HCT116 (cell line): Measurements from ENCODE around the gene GYPC. TPM values are rescaled to one million over a fixed set of nuclear protein-coding genes. Genes with fewer than 3 reads are reported as not detected.

Experiments used
- ATAC-seq: fragments of 200-7000 bp; cut with Tn5 transposase; 2 replicates; pipeline ENCODE4 v1.9.1; 2020; ENCODE audit warnings: mild to moderate bottlenecking, moderate library complexity
- BruUV-seq: library from RNA; stranded (reverse); fragments of 400-500 nt; replicated peaks from 2 replicates; lab custom pipeline; 2021; lab: Mats Ljungman, UMichigan
- CTCF ChIA-PET: fragments of 300-600 bp; sonication (Branson Sonifier 250); formaldehyde crosslinking; loops from one replicate; lab custom pipeline; 2021; ENCODE audit warnings: antibody characterized with exemption; lab: Charles Lee
- POLR2A ChIA-PET: fragments of 300-600, 350-600 bp; sonication (Branson Sonifier 250); formaldehyde crosslinking; loops from one replicate; lab custom pipeline; 2021; ENCODE audit warnings: antibody characterized with exemption; lab: Charles Lee
- RAD21 ChIA-PET, 2 experiments: fragments of 300-600 bp; sonication (Branson Sonifier 250); formaldehyde crosslinking; loops; one replicate each; lab custom pipeline; 2023; ENCODE audit warnings: low total read pairs in 2 of 2; ENCODE audit not compliant: uncharacterized antibody in 2 of 2, unreplicated experiment in 2 of 2, low non-redundant PET in 1 of 2; lab: Charles Lee
- DNase-seq: peaks from one replicate; pipeline ENCODE4 v3.0.0-alpha.2; 2010; ENCODE audit warnings: low read depth, low spot score
- H2AFZ ChIP-seq: fragments of 200-600 bp; shearing (Covaris generic), sonication (generic); 2 replicates; pipeline ENCODE4 v1.6.1; 2017; ENCODE audit warnings: low read depth, mixed run types, mixed read lengths, antibody characterized with exemption, low read length; ENCODE audit not compliant: poor library complexity, severe bottlenecking
- H3K27ac ChIP-seq: 2 replicates; pipeline ENCODE4 v1.5.1; 2012; ENCODE audit warnings: low read depth, low read length
- H3K27me3 ChIP-seq: fragments of 200-600 bp; sonication (generic); 2 replicates; pipeline ENCODE4 v1.6.1; 2016; ENCODE audit warnings: mixed run types, low read length, mixed read lengths; ENCODE audit not compliant: insufficient read depth
- H3K36me3 ChIP-seq, 2 experiments: fragments of 200-500 bp in 1 of 2; fragments of 200-600 bp in 1 of 2; sonication (Bioruptor generic) in 1 of 2; sonication (generic) in 1 of 2; 2 replicates each; pipeline versions ENCODE4 v1.5.1 to v1.6.1; 2014 to 2016; ENCODE audit warnings: low read length in 2 of 2, inconsistent platforms in 1 of 2, mixed read lengths in 1 of 2, mixed run types in 1 of 2; ENCODE audit not compliant: insufficient read depth in 2 of 2, control insufficient read depth in 1 of 2
- H3K4me1 ChIP-seq, 2 experiments: fragments of 200-600 bp in 1 of 2; sonication (generic) in 1 of 2; 2 replicates each; pipeline versions ENCODE4 v1.5.1 to v1.6.1; 2012 to 2017; ENCODE audit warnings: low read length in 2 of 2, inconsistent platforms in 1 of 2, mild to moderate bottlenecking in 1 of 2, mixed read lengths in 1 of 2, mixed run types in 1 of 2, moderate library complexity in 1 of 2; ENCODE audit not compliant: insufficient read depth in 2 of 2, control insufficient read depth in 1 of 2
- H3K4me2 ChIP-seq: fragments of 200-600 bp; sonication (generic); 2 replicates; pipeline ENCODE4 v1.6.1; 2017; ENCODE audit warnings: mixed run types, low read length, mixed read lengths
- H3K4me3 ChIP-seq, 2 experiments: fragments of 200-600 bp in 1 of 2; sonication (generic) in 1 of 2; replicated peaks in 1 of 2; 2 replicates each; pipeline ENCODE4 v1.5.1; 2011 to 2016; ENCODE audit warnings: low read length in 2 of 2, control low read depth in 1 of 2, low read depth in 1 of 2, mild to moderate bottlenecking in 1 of 2, mixed read lengths in 1 of 2, mixed run types in 1 of 2
- H3K79me2 ChIP-seq: fragments of 200-600 bp; sonication (generic); 2 replicates; pipeline ENCODE4 v1.6.1; 2017; ENCODE audit warnings: mild to moderate bottlenecking, mixed run types, low read length, moderate library complexity, mixed read lengths; ENCODE audit not compliant: insufficient read depth
- H3K9ac ChIP-seq: fragments of 200-600 bp; sonication (generic); 2 replicates; pipeline ENCODE4 v1.6.1; 2016; ENCODE audit warnings: low read length, mixed read lengths
- H3K9me2 ChIP-seq: fragments of 200-600 bp; sonication (generic), shearing (Covaris generic); 2 replicates; pipeline ENCODE4 v1.6.1; 2017; ENCODE audit warnings: mixed run types, mild to moderate bottlenecking, moderate library complexity; ENCODE audit not compliant: insufficient read depth
- H3K9me3 ChIP-seq, 2 experiments: fragments of 200-500 bp in 1 of 2; fragments of 200-600 bp in 1 of 2; sonication (Bioruptor generic) in 1 of 2; sonication (generic) in 1 of 2; 2 replicates each; pipeline ENCODE4 v1.6.1; 2014 to 2017; ENCODE audit warnings: low read length in 2 of 2, mixed read lengths in 2 of 2, inconsistent platforms in 1 of 2, low read depth in 1 of 2, mild to moderate bottlenecking in 1 of 2, mixed run types in 1 of 2, moderate library complexity in 1 of 2; ENCODE audit not compliant: control insufficient read depth in 1 of 2, insufficient read depth in 1 of 2
- H4K20me1 ChIP-seq: fragments of 200-600 bp; sonication (generic), shearing (Covaris generic); 2 replicates; pipeline ENCODE4 v1.6.1; 2017; ENCODE audit warnings: mixed run types, mild to moderate bottlenecking, moderate library complexity; ENCODE audit not compliant: insufficient read depth
- EZH2phosphoT487 ChIP-seq: fragments of 200-600 bp; IDR thresholded peaks from 2 replicates; pipeline ENCODE4 v1.6.1; 2018; ENCODE audit warnings: antibody characterized with exemption, borderline replicate concordance
- JUND ChIP-seq: IDR thresholded peaks from 2 replicates; pipeline ENCODE4 v1.6.1; 2012
- YY1 ChIP-seq: IDR thresholded peaks from 2 replicates; pipeline ENCODE4 v1.6.1; 2011; ENCODE audit warnings: low read length, low read depth, moderate library complexity, mild to moderate bottlenecking; ENCODE audit not compliant: insufficient replicate concordance; ENCODE audit errors: extremely low read depth
- intact Hi-C: fragments of 100-400 bp; cut with micrococcal nuclease; formaldehyde crosslinking; loops from 2 replicates; pipeline ENCODE4 v1.10.0; 2022
- total RNA-seq: library from RNA; stranded (reverse); gene quantifications from one replicate; pipeline ENCODE4 v1.2.1, GENCODE V29; 2021; ENCODE audit not compliant: unreplicated experiment
- TF ChIP-seq, protein P1 (sequence below): IDR thresholded peaks from 2 replicates; pipeline ENCODE4 v1.6.1; 2011; ENCODE audit warnings: mild to moderate bottlenecking, low read length, moderate library complexity; ENCODE audit not compliant: insufficient replicate concordance; ENCODE audit errors: extremely low read depth
- TF ChIP-seq, protein P2 (sequence below), 3 experiments: fragments of 200-600 bp in 1 of 3; sonication (generic) in 1 of 3; IDR thresholded peaks in 2 of 3; conservative IDR thresholded peaks in 1 of 3; 2 replicates each; pipeline ENCODE4 v1.5.1; 2012 to 2017; ENCODE audit warnings: low read depth in 2 of 3, low read length in 2 of 3, antibody characterized with exemption in 1 of 3, borderline replicate concordance in 1 of 3, control low read depth in 1 of 3, mild to moderate bottlenecking in 1 of 3, mixed read lengths in 1 of 3, mixed run types in 1 of 3, moderate library complexity in 1 of 3; ENCODE audit not compliant: insufficient read depth in 1 of 3
- TF ChIP-seq, protein P3 (sequence below): IDR thresholded peaks from 2 replicates; pipeline ENCODE4 v1.6.1; 2012

Gene GYPC
- total RNA-seq, 1 experiment from 2014 or later = 0.66 TPM

DNA sequence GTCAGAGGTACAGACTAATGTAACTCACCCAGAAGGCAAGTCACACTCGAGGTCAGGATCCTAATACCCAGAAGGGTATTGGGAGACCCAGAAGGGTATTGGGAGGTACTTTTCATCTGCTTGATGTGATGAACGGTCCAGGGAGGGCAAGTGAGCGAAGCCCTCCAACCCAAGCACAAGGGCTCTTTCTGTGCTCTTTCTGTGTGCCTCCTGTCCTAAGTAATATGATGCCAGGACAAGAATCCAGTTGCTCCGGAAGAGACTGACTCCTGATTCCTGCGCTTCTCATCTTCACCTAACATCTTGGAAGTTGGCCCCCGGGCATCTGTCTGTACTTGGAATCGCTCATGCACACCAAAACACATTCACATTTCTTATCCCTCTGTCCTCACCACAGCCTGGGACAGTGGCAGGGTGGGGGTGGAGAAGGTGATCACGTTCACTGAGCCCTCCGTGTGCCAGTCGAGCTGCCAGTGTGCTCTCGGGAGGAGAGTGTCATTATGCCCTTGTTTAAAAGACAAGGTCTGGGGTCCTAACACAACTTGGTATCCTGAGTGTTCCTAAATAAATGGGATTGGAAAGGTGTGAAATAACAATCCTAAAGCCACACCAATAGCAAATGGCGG, 17.1 kb downstream of the GYPC start:
- no TSS peak for BruUV-seq
- Histone ChIP-seq H3K27me3 (peaks cover 5% of the 10 kb centered on the region; the same call in 1 of the 2 replicates), H3K4me2 (no peak overlapping the region)

DNA sequence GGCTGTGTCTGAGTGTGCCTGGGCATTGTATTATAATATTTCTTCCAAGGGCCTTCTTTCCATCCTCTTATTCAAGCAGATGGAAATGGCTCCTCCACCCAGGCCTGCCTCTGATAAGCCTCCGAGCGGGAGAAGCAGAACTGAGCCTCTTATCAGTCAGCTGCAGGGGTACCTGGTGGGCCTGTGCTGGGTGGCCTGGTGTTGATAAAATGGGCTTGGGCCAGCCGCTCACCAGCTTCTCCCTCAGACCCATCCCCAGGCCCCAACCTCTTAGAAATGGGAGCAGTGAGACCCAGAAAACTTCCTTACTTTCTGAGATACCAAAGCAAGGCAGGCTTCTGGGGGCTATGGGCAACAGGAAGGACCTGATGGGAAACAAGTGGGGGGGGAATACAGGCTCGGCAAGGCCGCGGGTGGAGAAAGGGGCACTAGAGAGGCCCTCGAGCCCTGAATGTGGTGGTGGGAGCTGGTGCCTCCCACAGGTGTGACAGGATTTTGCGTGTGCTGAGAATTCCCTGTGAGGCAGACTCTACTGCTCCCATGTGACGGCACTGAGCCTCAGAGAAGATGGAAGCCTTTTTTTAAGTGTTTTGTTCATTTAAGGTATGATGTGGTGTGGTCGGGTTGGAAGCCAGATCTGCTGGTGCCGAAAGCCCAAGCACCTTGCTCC, 18.3 kb downstream of the GYPC start:
- intact Hi-C loops = no loop called here
- no peak for ATAC-seq
- no peak for DNase-seq
- H3K9ac ChIP-seq = no peak overlapping the region
- POLR2A ChIA-PET = no interaction called here
- TF ChIP-seq, protein P1, sequence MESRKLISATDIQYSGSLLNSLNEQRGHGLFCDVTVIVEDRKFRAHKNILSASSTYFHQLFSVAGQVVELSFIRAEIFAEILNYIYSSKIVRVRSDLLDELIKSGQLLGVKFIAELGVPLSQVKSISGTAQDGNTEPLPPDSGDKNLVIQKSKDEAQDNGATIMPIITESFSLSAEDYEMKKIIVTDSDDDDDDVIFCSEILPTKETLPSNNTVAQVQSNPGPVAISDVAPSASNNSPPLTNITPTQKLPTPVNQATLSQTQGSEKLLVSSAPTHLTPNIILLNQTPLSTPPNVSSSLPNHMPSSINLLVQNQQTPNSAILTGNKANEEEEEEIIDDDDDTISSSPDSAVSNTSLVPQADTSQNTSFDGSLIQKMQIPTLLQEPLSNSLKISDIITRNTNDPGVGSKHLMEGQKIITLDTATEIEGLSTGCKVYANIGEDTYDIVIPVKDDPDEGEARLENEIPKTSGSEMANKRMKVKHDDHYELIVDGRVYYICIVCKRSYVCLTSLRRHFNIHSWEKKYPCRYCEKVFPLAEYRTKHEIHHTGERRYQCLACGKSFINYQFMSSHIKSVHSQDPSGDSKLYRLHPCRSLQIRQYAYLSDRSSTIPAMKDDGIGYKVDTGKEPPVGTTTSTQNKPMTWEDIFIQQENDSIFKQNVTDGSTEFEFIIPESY = no peak
- TF ChIP-seq, protein P2, sequence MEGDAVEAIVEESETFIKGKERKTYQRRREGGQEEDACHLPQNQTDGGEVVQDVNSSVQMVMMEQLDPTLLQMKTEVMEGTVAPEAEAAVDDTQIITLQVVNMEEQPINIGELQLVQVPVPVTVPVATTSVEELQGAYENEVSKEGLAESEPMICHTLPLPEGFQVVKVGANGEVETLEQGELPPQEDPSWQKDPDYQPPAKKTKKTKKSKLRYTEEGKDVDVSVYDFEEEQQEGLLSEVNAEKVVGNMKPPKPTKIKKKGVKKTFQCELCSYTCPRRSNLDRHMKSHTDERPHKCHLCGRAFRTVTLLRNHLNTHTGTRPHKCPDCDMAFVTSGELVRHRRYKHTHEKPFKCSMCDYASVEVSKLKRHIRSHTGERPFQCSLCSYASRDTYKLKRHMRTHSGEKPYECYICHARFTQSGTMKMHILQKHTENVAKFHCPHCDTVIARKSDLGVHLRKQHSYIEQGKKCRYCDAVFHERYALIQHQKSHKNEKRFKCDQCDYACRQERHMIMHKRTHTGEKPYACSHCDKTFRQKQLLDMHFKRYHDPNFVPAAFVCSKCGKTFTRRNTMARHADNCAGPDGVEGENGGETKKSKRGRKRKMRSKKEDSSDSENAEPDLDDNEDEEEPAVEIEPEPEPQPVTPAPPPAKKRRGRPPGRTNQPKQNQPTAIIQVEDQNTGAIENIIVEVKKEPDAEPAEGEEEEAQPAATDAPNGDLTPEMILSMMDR (IDR thresholded peaks at IDR 0.05 in 2 of 3, conservative IDR thresholded peaks at IDR 0.05 in 1 of 3; ENCODE audit: borderline replicate concordance in 1 of 3, insufficient read depth in 1 of 3, low read depth in 2 of 3, low read length in 2 of 3) = no peak
- TF ChIP-seq JUND (no peak), EZH2phosphoT487 (no peak), YY1 (no peak)
- TF ChIP-seq, protein P3, sequence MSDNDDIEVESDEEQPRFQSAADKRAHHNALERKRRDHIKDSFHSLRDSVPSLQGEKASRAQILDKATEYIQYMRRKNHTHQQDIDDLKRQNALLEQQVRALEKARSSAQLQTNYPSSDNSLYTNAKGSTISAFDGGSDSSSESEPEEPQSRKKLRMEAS = no peak
- RAD21 ChIA-PET = no interaction called here
- H3K27me3 ChIP-seq = peaks cover 5% of the 10 kb centered on the region; the same call in 1 of the 2 replicates
- H3K9me3 ChIP-seq = peaks cover 7 to 8% of the 10 kb centered on the region in 2 experiments; a peak in 1 of 4 replicates
- BruUV-seq = no TSS peak
- CTCF ChIA-PET = no interaction called here
- no peaks in the 10 kb centered on the region for H3K36me3 ChIP-seq
- no peak overlapping the region for H3K4me2 ChIP-seq
- H3K27ac ChIP-seq = no peak overlapping the region
- H3K4me1 ChIP-seq = no peaks in the 10 kb centered on the region
- H3K9me2 ChIP-seq = no peaks in the 10 kb centered on the region
- H3K79me2 ChIP-seq = no peaks in the 10 kb centered on the region
- no peaks in the 10 kb centered on the region for H4K20me1 ChIP-seq
- no peak overlapping the region for H3K4me3 ChIP-seq
- H2AFZ ChIP-seq = no peak overlapping the region

More for the DNA sequence above, 17.1 kb downstream of the GYPC start:
- ChIA-PET RAD21 (no interaction called here), CTCF (no interaction called here), POLR2A (no interaction called here)
- ATAC-seq (no peak), DNase-seq (no peak)
- no peaks in the 10 kb centered on the region for H3K4me1 ChIP-seq
- no peaks in the 10 kb centered on the region for H4K20me1 ChIP-seq
- no peak overlapping the region for H3K4me3 ChIP-seq
- TF ChIP-seq, protein P3 = no peak
- H3K9ac ChIP-seq = no peak overlapping the region
- no peaks in the 10 kb centered on the region for H3K79me2 ChIP-seq
- no peak overlapping the region for H3K27ac ChIP-seq
- intact Hi-C loops = no loop called here
- H3K9me3 ChIP-seq = peaks cover 7 to 8% of the 10 kb centered on the region in 2 experiments; a peak in 1 of 4 replicates
- no peaks in the 10 kb centered on the region for H3K36me3 ChIP-seq
- H3K9me2 ChIP-seq = no peaks in the 10 kb centered on the region
- H2AFZ ChIP-seq = no peak overlapping the region
